Measurements from ENCODE around the gene OVAAL.

GRCh38 chr1:180540697-180541594 lies 17.8 kb upstream of the OVAAL start:
- TF ChIP-seq EZH2 (IDR thresholded peaks at IDR 0.05; ENCODE audit: borderline replicate concordance, low read depth, low read length, severe bottlenecking) = no peak
- TF ChIP-seq CTCF (IDR thresholded peaks at IDR 0.05; ENCODE audit: extremely low read depth in 1 of 2, insufficient read depth in 1 of 2, low read depth in 1 of 2, low read length in 2 of 2) = no peak
- TF ChIP-seq POLR2A (IDR thresholded peaks at IDR 0.05; ENCODE audit: low read depth, low read length) = no peak
- TF ChIP-seq GATA2 (IDR thresholded peaks at IDR 0.05; ENCODE audit: insufficient read depth, insufficient read length, low read depth, low read length) = no peak
- TF ChIP-seq POLR2AphosphoS5 (IDR thresholded peaks at IDR 0.05; ENCODE audit: insufficient read depth, low read depth, low read length) = no peak
- TF ChIP-seq MYC (IDR thresholded peaks at IDR 0.05; ENCODE audit: low read depth, low read length) = no peak
- no peak for TF ChIP-seq MAX (IDR thresholded peaks at IDR 0.05; ENCODE audit: insufficient read depth, insufficient read length)
- no peak for TF ChIP-seq JUN (IDR thresholded peaks at IDR 0.05; ENCODE audit: borderline replicate concordance, insufficient read depth, insufficient read length, low read depth)
